Measurements from ENCODE around the gene GALNT18.

Gene GALNT18

DNA sequence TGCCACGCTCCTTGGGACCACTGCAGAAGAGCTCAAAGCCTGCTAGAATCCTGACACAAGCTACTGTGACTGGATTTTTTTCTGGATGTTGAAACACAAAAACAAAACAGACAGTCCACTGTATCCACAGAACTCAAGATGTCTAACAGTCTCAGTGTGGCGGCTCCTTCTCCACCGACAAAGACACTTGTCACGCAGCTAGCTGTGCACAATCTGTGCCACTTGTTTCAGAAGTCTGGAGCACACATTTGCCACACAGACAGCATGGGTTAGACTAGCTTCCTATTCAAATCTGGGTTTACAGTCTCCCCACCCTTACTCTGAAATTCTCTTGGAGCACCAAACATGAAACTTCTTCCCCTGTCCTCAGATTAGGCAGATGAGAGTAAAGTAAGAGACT is 99.2 kb downstream of the GALNT18 start:
- H3K27me3 Mint-ChIP-seq: peaks cover 2% of the 10 kb centered on the region
- no peak overlapping the region for H3K27ac Mint-ChIP-seq
- no peaks in the 10 kb centered on the region for H3K9me3 Mint-ChIP-seq (ENCODE audit: low read depth)
- no peaks in the 10 kb centered on the region for H3K4me1 Mint-ChIP-seq (ENCODE audit: low read depth)
- H3K36me3 Mint-ChIP-seq: no peaks in the 10 kb centered on the region
- H3K4me3 Mint-ChIP-seq: no peak overlapping the region

DNA sequence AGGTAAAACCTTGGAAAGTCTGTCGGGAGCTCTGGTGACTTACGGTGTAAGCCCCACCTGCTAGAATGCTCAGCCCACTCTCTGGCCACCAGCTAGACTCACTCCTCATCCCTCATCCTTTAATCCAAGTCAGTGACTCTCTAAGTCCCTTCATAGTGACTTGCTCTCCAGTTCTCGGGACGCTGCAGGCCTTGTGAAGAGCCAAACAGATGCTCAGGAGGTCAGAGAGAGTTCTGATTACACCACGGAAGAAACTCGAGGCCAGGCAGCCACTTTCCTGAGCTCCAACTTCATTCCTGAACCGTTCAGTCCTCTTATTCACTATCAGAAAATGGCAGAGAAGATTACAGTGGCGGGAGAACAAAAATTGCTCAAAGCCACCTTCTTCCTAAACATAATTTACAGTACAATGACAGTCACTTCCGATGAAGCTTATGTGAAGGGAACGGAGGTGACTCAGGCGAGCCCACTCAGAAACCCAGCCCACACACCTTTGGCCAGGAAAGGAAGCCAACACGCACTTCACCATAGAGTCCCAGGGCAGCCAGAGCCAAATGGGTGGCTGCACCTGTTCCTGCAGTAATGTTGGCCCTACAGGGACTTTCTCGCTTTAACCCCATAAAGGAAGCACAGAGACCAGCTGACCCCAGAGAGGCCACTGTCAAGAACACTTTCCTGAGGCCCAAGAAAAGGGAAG is 100.4 kb downstream of the GALNT18 start:
- Mint-ChIP-seq H3K36me3 (no peaks in the 10 kb centered on the region), H3K9me3 (ENCODE audit: low read depth) (no peaks in the 10 kb centered on the region), H3K27me3 (peaks cover 2% of the 10 kb centered on the region), H3K4me1 (ENCODE audit: low read depth) (no peaks in the 10 kb centered on the region), H3K27ac (no peak overlapping the region), H3K4me3 (no peak overlapping the region)

DNA sequence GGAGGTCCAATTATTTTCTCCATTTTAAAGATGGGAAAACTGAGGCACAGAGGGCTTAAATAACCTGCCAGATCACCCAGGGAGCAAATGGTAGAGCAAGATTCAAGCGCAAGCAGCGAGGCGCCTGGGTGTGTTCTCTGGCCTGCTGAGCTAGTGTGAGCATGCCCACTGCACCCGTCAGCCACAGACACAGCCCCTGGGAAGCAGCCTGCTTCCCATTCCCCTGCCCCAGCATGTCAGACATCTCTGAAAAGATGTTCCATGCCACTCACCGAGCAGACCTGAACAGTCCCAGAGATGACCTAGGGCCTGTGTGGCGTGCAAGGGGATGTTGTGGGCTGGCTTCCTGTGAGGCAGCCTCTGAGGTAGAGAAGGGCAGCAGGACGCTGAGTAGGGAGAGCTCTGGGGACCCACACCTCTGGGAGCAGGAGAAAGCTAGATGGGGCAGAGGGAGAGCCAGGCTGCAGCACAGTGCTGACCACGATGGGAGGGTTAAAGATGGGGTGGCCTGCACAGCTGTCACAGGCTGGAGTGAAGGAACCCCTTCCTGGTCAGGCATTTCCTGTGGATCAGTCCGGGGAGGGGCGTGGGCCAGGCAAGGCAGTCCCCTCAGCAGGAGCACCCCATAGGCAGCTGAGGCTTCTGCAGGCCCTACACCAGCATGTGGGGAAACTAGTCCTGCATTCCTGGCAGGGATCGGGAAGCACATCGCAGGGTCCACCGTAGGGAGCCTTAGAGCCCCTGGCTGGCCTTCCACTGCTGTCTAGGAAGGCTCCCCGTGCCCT is 101.4 kb downstream of the GALNT18 start:
- no peak overlapping the region for H3K27ac Mint-ChIP-seq

DNA sequence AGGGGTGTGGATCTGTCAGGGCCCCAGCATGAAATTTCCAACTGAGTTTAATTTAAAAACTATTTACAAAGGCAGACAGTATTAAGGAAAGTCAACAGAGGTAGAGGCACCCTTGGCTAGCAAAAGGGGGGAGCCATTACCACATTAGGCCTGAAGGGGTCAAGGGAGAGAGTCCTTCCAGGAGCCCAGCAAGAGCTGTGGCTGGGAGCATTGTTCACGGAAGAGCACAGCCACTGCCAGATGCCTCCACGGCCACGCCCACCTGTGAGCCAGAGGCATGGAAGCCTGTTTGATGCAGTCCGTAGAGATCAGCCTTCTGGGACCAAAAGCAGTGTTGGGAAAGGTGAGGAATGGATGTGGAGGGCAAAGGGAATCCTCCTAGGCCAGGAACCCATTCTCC is 102.6 kb downstream of the GALNT18 start:
- Mint-ChIP-seq H3K27ac (no peak overlapping the region), H3K27me3 (no peaks in the 10 kb centered on the region), H3K9me3 (ENCODE audit: low read depth) (no peaks in the 10 kb centered on the region), H3K4me1 (ENCODE audit: low read depth) (no peaks in the 10 kb centered on the region), H3K4me3 (no peak overlapping the region), H3K36me3 (no peaks in the 10 kb centered on the region)

More for the DNA sequence above, 101.4 kb downstream of the GALNT18 start:
- no peaks in the 10 kb centered on the region for H3K4me1 Mint-ChIP-seq (ENCODE audit: low read depth)
- no peak overlapping the region for H3K4me3 Mint-ChIP-seq
- no peaks in the 10 kb centered on the region for H3K36me3 Mint-ChIP-seq
- H3K9me3 Mint-ChIP-seq (ENCODE audit: low read depth): no peaks in the 10 kb centered on the region
- peaks cover 2% of the 10 kb centered on the region for H3K27me3 Mint-ChIP-seq

DNA sequence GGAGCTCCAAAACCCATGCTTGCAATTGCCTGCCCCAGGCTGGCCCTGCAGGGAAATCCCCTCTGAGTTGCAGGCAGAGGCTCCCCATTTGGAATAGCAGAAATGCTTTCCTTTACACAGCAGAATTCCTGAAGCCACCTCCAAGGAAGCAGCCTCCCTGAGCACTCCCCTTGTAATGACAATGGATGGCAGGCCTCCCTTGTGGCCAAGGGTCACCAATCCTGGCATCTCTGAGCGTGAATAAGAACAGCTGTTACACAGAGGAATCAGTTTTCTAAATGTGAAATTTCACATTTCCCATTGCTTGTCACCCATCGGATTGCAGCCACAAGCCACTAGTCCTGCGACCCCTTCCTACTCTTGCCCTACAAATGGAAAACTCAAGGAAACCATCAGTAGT is 107.6 kb downstream of the GALNT18 start:
- no peaks in the 10 kb centered on the region for H3K4me1 Mint-ChIP-seq (ENCODE audit: low read depth)
- H3K27ac Mint-ChIP-seq: no peak overlapping the region
- no peaks in the 10 kb centered on the region for H3K27me3 Mint-ChIP-seq
- H3K4me3 Mint-ChIP-seq: no peak overlapping the region
- H3K9me3 Mint-ChIP-seq (ENCODE audit: low read depth): no peaks in the 10 kb centered on the region
- H3K36me3 Mint-ChIP-seq: no peaks in the 10 kb centered on the region

DNA sequence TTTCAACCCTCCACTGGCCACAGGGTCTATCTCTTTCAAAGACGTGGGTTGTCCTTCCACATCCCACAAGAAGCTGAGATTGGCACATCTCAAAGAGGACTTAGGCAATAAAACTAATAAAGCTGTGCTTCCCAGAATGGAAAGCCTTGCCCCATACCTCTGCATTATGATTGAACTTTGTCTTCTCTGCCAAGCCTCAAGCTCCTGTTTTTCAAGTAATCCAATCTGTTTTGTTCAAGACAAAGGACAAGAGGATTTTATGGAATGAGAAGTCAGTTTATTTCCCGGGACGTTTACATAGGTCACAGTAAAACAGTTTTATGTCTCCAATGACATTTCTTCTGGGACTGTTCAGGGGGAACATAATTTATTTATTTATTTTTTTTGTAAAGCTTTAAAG is 108.4 kb downstream of the GALNT18 start:
- no peak overlapping the region for H3K4me3 Mint-ChIP-seq

DNA sequence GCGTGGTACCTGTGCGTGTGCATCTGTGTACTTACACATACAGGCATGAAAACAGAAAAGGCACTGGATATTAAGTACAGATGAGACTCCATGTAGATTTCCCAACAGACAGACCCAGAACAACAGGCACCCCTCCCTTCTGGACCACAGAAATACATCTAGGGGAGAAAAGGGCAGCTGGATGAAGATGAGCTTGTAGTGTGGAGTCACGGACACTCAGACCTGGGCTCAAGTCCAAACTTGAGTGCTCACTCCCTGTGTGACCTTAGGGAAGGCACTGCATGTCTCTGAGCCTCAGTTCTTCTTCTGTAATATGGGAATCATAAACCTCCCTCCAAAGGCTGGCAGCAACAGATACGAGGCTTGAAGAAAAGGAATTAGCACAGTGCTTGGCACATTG is 108.9 kb downstream of the GALNT18 start:
- no peak overlapping the region for H3K27ac Mint-ChIP-seq
- H3K4me1 Mint-ChIP-seq (ENCODE audit: low read depth): no peaks in the 10 kb centered on the region
- H3K4me3 Mint-ChIP-seq: no peak overlapping the region
- H3K27me3 Mint-ChIP-seq: peaks cover 2% of the 10 kb centered on the region
- no peaks in the 10 kb centered on the region for H3K9me3 Mint-ChIP-seq (ENCODE audit: low read depth)
- no peaks in the 10 kb centered on the region for H3K36me3 Mint-ChIP-seq

More for the DNA sequence above, 108.4 kb downstream of the GALNT18 start:
- Mint-ChIP-seq H3K9me3 (ENCODE audit: low read depth) (no peaks in the 10 kb centered on the region), H3K27me3 (no peaks in the 10 kb centered on the region), H3K4me1 (ENCODE audit: low read depth) (no peaks in the 10 kb centered on the region), H3K27ac (no peak overlapping the region), H3K36me3 (no peaks in the 10 kb centered on the region)

DNA sequence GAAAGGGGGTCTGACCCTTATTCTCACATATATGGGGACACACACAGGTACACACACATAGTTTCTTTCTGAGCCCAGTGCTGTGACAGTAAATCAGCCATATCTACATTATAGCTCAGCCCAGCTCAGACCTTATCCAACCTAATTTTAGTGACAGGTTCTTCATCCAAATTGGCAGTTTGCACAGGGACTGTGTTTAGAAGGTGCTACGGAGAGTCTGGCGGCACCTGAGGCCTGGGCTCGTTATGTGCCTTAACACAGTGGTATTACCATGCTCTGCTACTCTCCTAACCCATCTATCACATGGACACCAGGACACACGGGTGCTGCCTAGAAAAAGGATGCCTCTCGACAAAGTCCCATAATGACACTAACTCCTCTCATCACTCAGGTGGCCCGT is 109.3 kb downstream of the GALNT18 start:
- Mint-ChIP-seq H3K4me1 (ENCODE audit: low read depth) (no peaks in the 10 kb centered on the region), H3K4me3 (no peak overlapping the region), H3K36me3 (no peaks in the 10 kb centered on the region), H3K27ac (no peak overlapping the region), H3K27me3 (peaks cover 2% of the 10 kb centered on the region), H3K9me3 (ENCODE audit: low read depth) (no peaks in the 10 kb centered on the region)

DNA sequence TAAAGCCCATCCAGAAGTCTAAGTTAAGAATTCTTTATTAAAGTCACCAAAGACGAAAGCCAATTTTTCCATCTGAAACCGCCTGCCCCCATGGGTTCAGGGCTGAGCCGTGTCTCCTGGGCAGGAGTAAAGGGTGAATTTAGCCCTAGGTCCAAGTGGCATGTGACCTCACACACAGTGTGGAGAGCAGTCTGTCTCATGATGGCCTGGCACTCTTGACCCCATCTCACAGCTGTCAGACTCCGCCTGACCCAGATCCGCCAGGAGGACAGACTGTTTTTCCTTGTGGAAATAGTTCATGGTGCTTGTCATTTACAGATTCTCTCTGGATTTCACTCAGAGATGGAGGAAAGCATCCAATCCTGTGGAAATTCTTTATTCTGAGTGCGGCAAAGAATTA is 109.7 kb downstream of the GALNT18 start:
- no peaks in the 10 kb centered on the region for H3K36me3 Mint-ChIP-seq
- H3K4me3 Mint-ChIP-seq: no peak overlapping the region
- H3K27ac Mint-ChIP-seq: no peak overlapping the region
- H3K4me1 Mint-ChIP-seq (ENCODE audit: low read depth): no peaks in the 10 kb centered on the region
- peaks cover 2% of the 10 kb centered on the region for H3K27me3 Mint-ChIP-seq
- H3K9me3 Mint-ChIP-seq (ENCODE audit: low read depth): no peaks in the 10 kb centered on the region

DNA sequence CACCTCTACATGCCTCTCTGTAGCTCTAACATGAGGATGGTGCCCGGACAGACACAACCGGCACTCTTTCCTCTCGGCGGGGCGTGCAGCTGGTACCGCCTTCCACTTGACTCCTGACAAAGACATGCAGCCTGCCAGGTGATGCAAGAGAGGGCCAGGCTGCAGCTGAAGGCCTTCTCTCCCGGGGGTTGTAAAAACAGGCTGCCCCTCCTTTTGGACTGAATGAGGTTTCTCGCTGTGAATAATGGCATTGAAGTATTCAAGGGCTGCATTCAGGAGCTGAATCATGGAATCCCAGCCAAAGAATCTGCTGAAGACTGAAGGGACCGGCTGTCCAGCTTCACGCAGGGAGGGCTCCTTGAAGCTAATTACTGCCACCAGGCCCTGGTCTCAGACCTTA is 110.9 kb downstream of the GALNT18 start:
- H3K4me3 Mint-ChIP-seq: no peak overlapping the region

DNA sequence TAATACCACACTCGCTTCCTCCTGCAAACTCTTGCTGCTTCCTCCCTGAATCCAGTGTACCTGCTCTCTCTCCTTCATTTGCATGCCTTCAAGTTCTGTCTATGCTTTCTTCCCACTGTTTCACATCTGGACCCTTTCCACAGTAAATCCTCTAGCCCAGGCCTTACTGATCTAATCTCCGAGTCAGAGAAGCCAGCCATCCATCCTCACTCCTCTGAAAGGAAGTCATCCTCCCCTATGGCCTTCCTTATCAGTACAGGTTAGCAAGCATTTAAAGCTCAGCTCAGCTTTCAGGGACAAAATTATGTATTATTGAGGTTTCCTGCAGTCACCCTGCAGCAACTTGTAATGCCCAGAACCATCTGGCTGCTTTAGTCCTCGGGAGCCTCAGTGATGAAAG is 116.1 kb downstream of the GALNT18 start:
- Mint-ChIP-seq H3K27me3 (peaks cover 6% of the 10 kb centered on the region), H3K36me3 (no peaks in the 10 kb centered on the region), H3K9me3 (ENCODE audit: low read depth) (no peaks in the 10 kb centered on the region), H3K4me1 (ENCODE audit: low read depth) (no peaks in the 10 kb centered on the region), H3K4me3 (no peak overlapping the region), H3K27ac (no peak overlapping the region)

More for the DNA sequence above, 110.9 kb downstream of the GALNT18 start:
- no peaks in the 10 kb centered on the region for H3K9me3 Mint-ChIP-seq (ENCODE audit: low read depth)
- H3K27ac Mint-ChIP-seq: no peak overlapping the region
- no peaks in the 10 kb centered on the region for H3K36me3 Mint-ChIP-seq
- H3K4me1 Mint-ChIP-seq (ENCODE audit: low read depth): no peaks in the 10 kb centered on the region
- peaks cover 2% of the 10 kb centered on the region for H3K27me3 Mint-ChIP-seq

DNA sequence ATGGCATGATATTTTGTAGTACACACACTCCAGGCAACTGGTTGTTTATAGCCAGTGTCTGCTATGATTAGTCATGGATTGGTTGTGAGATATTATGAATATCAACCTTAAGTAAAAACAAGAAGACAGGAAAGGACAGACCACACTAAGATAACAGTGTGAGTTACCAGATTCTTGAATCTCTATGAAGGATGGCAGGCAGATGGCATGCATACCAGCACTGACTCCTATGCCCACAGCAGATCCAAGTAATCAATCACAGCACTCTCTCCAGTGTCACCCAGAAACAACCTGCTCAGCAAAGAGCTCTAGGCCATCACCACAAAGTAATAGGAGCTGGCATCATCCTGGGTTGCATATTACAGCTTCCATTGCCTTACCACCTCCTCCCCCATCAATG is 116.6 kb downstream of the GALNT18 start:
- no peaks in the 10 kb centered on the region for H3K9me3 Mint-ChIP-seq (ENCODE audit: low read depth)
- H3K27me3 Mint-ChIP-seq: peaks cover 6% of the 10 kb centered on the region
- no peak overlapping the region for H3K27ac Mint-ChIP-seq
- no peaks in the 10 kb centered on the region for H3K4me1 Mint-ChIP-seq (ENCODE audit: low read depth)
- H3K36me3 Mint-ChIP-seq: no peaks in the 10 kb centered on the region
- no peak overlapping the region for H3K4me3 Mint-ChIP-seq

DNA sequence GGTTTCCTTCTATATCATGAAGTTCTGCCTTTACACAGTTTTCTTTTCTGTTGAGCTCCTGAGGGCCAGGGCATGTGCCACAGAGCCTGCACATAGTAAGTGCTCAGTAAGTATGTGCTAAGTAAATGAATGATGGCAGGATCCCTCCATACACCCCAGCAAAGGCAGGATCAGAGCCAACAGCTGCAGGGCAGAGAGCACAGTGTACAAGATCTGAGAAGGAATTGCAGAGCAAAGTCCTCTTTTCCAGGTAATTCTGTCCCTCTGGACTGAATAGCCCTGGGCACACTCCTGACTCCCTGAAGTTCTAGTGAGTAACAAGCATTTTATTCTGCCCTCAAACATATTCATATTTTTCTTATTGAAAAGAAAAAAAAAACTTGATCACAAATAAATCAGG is 117.7 kb downstream of the GALNT18 start:
- no peaks in the 10 kb centered on the region for H3K4me1 Mint-ChIP-seq (ENCODE audit: low read depth)
- peaks cover 6% of the 10 kb centered on the region for H3K27me3 Mint-ChIP-seq
- H3K36me3 Mint-ChIP-seq: no peaks in the 10 kb centered on the region
- H3K27ac Mint-ChIP-seq: no peak overlapping the region
- H3K9me3 Mint-ChIP-seq (ENCODE audit: low read depth): no peaks in the 10 kb centered on the region
- no peak overlapping the region for H3K4me3 Mint-ChIP-seq

DNA sequence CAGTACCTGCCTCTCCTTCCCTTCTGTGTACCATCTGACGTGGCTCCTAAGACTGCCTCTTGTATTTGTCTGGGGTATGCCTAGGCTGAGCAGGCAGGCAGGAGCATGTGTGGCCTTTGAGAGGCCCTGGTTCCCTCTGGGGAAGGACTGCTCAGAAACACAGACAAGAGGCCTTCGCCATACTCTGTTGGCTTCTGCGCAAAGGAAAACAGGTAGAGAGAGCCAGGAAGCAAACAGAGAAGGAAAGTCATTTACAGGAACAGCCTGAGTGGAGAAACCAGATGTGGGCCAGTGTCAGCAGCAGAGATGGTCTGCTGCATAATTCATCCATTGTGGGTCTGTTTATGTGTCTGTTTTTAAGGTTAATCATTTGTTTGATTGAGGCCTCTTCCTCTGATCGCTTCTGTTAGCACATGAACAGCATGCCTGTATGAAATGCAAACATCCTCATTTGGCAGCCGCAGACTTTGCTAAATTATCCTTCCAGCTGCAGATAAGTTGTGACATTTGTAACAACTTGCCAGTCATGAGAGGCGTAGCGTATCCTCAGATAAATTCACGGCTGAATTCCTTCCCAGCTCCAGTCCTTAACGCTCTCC is 119.4 kb downstream of the GALNT18 start:
- no peak overlapping the region for H3K4me3 Mint-ChIP-seq
- H3K9me3 Mint-ChIP-seq (ENCODE audit: low read depth): no peaks in the 10 kb centered on the region
- peaks cover 4% of the 10 kb centered on the region for H3K27me3 Mint-ChIP-seq
- H3K4me1 Mint-ChIP-seq (ENCODE audit: low read depth): no peaks in the 10 kb centered on the region
- no peaks in the 10 kb centered on the region for H3K36me3 Mint-ChIP-seq
- H3K27ac Mint-ChIP-seq: no peak overlapping the region

DNA sequence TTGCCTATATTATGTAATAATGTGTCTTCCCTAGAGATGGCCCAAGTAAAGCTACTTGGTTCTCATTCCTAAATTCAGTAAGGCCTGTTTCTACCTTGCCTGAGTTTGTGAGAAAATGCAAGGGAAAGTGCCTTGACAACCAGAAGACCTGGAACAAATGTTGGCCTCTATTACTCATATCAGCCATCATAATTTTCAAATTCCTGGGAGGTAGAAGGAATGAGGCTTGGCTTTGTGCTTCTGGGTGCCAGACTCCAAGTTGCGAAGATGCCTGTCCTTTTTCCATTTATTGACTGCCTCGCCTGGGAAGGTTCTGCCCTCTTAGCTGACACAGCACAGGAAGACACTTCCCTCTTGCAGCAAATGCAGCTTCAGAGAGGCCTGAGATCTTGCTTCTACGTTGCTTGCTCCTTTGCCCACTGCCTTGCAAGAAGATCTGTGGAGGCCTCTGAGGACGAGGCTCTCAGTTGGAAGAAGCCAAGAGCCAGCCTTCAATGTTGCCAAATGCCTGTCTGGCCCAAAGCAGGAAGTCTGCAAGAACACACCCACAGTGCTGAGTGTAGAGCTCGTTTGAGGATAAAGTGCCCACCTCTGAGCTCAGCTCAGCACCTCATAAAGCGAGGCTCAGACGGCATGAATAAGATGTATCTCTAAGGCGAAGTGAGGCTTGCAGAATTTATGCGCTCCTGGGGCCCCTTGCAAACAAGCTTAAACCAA is 120.1 kb downstream of the GALNT18 start:
- Mint-ChIP-seq H3K4me1 (ENCODE audit: low read depth) (no peaks in the 10 kb centered on the region), H3K9me3 (ENCODE audit: low read depth) (no peaks in the 10 kb centered on the region), H3K36me3 (no peaks in the 10 kb centered on the region), H3K4me3 (no peak overlapping the region), H3K27ac (no peak overlapping the region), H3K27me3 (peaks cover 4% of the 10 kb centered on the region)
